DMS114 treated with DMSO at 0.1 percent for 48 hours (cell line): Measurements from ENCODE around the gene ALG12.
"Not testable (repeated sequence)": the region's sequence is repeated elsewhere in the genome, so short reads cannot be mapped to it uniquely, and the experiment has no call there.

Experiments
- DNase-seq: peaks from one replicate; lab custom pipeline; 2025; ENCODE audit not compliant: unreplicated experiment; lab: John Stamatoyannopoulos, UW

Gene ALG12

DNA sequence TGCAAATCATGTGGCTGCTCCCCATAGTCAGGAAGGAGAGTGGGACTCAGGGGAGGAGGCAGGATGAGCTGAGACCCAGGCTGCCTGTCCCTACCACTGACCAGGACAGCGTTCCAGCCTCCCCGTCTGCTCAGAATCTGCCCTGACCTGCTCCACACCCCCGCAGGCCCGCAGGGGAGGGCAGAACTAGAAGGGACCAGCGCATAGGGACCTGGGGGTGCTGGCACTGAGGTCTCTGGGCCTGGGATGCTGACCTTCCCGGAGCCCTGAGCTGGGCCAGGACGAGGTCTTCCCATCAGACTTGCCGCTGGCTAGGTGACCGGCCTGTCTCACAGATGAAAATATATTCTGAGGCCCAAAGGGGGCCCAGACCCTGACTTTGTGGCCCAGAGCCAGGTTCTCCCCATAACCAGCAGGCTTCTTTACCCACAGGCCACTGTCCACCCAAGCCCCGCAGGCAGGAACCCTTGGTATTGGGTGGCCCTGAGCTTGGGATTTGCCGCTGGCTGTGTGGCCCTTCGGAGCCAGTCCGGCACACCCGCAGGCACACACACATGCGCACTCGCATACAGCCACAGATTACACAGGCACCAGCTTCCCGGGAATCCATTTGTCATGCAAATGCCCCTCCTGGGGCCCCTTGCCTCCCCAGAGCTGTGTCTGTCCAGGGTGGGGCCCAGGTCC, 28.5 kb upstream of the ALG12 start:
- no peak for DNase-seq

DNA sequence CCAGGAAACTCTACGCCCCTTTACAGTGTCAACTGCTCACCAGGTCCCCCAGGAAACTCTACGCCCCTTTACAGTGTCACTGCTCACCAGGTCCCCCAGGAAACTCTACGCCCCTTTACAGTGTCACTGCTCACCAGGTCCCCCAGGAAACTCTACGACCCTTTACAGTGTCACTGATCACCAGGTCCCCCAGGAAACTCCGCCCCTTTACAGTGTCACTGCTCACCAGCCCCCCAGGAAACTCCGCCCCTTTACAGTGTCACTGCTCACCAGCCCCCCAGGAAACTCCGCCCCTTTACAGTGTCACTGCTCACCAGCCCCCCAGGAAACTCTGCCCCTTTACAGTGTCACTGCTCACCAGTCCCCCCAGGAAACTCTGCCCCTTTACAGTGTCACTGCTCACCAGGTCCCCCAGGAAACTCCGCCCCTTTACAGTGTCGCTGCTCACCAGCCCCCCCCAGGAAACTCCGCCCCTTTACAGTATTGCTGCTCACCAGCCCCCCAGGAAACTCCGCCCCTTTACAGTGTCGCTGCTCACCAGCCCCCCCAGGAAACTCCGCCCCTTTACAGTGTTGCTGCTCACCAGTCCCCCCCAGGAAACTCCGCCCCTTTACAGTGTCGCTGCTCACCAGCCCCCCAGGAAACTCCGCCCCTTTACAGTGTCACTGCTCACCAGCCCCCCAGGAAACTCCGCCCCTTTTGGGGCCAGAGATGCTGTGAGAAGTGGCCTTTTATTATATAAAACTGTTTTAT, 27.0 kb upstream of the ALG12 start:
- DNase-seq = not testable (repeated sequence)

- DNase-seq = no peak
Observed at GRCh38 chr22:49944399-49944891, 26.2 kb upstream of the ALG12 start.

DNA sequence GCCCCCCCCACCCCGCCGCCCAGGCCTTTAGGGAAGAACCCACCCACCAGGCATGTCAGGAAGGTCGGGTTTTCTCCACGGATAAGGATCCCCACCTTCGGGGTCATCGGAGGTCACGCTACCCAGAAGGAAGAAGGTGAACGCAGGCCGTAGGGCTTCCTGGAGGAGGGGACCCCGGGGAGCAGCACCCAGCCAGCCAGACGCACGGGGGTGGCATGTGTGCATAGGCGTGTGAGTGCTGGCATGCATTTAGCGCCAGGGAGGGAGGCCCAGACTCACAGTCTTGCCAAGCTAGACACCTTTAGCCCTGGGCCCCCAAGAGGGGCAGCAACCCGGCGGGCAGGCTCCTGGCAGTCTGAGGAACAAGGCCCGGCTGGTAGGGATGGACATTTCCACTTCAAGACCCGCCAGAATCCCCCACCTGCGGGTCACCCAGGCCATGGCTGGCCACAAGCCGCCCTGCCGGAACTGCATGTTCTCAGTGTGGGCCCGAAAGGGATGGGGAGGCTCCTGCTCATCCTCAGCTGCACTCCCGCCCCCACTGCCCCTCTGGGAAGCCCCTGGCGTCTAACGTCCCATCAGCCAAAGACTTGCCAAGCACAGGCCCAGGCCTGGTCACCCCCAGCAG, 25.6 kb upstream of the ALG12 start:
- DNase-seq = no peak

DNA sequence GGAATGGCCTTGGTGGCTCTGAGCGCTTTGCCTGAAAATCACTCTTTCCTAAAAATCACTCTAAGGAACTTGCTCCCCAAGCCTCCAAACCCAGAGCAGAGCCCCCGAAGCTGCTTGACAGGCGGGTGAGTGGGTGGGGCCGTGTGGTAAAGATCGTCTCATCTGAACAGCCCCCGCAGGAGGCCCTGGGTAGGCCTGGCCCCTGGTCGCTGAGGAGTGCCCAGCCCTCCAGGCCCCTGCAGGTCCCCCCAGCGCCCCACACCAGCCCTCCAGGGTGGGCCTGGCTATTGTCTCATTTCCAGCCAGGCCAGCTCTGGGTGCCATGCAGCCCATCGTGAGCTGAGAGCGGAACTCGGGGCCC, 25.1 kb upstream of the ALG12 start:
- no peak for DNase-seq

GRCh38 chr22:49942565-49943404, 24.5 kb upstream of the ALG12 start:
- no peak for DNase-seq

GRCh38 chr22:49941507-49942316, 23.5 kb upstream of the ALG12 start:
- DNase-seq = no peak

GRCh38 chr22:49938565-49939136, 20.4 kb upstream of the ALG12 start:
- DNase-seq = no peak

- DNase-seq = no peak
Observed at GRCh38 chr22:49937758-49938564, 19.7 kb upstream of the ALG12 start.

DNA sequence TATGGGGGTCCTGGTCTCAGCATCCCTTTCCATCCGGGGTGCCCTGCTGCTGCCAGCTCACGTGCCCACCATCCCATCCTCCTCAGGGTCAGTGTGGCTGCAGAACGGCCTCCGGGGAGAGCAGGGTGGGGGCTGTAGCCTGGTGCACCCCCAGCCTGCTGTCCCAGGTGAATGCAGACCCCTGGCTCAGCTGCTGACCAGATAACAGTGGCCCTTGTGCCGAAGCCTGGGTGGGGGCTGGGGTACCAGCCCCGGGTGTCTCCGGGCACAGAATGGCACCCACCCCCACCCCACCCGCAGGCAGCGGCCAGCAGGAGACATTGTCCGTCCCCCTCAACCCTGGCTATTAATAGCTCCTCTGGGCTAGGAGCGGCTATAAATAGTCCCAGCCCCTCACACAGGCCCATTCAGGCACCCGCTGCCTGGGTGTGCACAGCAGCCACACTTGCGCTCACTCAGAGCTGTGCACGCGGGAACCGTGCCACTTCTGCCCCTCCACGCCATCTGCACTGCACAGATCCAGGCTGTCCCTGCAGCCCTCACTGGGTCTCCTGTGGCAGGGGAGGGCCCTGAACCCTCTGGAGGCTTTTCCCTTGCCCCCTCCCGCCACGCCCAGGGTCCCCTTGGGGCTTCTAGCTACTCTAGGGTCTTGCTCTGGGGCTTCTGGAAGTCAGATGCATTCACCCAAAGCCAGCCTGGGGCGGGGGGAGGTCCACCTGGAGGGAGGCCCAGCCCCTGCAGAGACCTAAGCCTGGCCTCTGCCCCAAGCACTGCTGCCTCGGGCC, 18.9 kb upstream of the ALG12 start:
- DNase-seq = no peak

GRCh38 chr22:49936018-49936972, 18.1 kb upstream of the ALG12 start:
- DNase-seq = no peak

- no peak for DNase-seq
Observed at GRCh38 chr22:49935561-49935960, 17.3 kb upstream of the ALG12 start.

GRCh38 chr22:49934891-49935557, 16.8 kb upstream of the ALG12 start:
- no peak for DNase-seq

GRCh38 chr22:49934160-49934890, 16.1 kb upstream of the ALG12 start:
- no peak for DNase-seq

DNA sequence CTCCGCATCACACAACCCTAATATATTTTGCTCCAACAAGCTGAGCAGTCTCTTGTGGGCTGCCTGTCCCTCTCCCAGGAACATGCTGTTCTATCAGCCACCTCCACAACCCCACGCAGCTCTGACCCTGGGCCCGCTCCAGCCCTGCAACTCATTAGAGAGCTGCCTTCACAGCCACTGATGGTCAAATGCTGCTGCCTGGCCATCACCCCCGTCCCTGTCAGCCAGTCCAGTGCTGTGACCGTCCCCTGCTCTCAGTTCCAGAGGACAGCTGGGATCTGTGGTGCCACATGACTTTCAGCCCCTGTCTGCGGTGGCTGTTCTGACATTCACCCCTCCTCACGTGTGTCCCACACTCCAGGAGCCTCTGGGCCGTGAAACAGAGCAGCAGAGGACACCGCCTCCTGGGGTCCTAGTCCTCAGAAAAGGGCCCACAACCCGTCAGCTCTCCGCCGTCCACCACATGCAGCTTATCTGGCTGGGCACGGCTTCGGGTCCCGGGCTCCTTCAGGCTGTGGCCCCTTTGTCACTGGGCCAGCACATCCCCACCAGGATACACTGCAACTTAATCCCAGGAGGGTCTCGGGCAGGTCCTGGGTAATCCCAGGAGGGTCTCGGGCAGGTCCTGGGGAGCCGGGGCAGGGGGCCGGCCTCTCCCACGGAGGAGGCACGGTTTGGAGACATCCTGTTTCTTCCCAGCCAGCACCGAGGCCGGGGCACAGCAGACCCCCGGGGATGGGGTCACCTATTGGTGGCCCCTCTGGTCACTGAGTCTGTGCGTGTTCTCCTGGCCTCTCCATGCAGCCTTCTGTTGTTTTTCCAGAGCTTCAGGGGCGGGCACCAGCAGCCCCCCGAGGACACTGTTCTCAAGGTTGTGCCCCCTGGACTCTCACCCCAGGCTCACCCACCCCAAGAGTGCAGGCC, 15.3 kb upstream of the ALG12 start:
- DNase-seq = no peak
